Stimulated activated naive B cell treated with anti-CD40 and anti-IgM and Interleukin-4, amounts not matched to agents 10 μg/mL and 1 μg/mL and 100 μg/mL, for 72 hours (primary cell): Measurements from ENCODE around the gene STX8.
A peak's percentile ranks its signal among the peaks of the same experiment; 100 is the strongest.

Source experiments
- ATAC-seq, 2 donors: fragments of 150-1000 bp; cut with Tn5 transposase; replicated peaks; 2 replicates each; pipeline ENCODE4 v1.10.0; 2021; ENCODE audit warnings: moderate library complexity in 1 of 2
- DNase-seq: peaks from one replicate; pipeline ENCODE4 v3.0.0; 2021
- H3K27ac Mint-ChIP-seq: one replicate; pipeline ENCODE4 v1.8.0; 2022; ENCODE audit warnings: mild to moderate bottlenecking, mixed read lengths
- H3K27me3 Mint-ChIP-seq, 2 donors: one replicate each; pipeline ENCODE4 v1.8.0; 2022; ENCODE audit warnings: mixed read lengths in 2 of 2
- H3K36me3 Mint-ChIP-seq, 2 donors: one replicate each; pipeline ENCODE4 v1.8.0; 2022; ENCODE audit warnings: mixed read lengths in 2 of 2, mild to moderate bottlenecking in 1 of 2
- H3K4me1 Mint-ChIP-seq, 2 donors: one replicate each; pipeline ENCODE4 v1.8.0; 2022; ENCODE audit warnings: mixed read lengths in 2 of 2, mild to moderate bottlenecking in 1 of 2
- H3K4me3 Mint-ChIP-seq, 2 donors: one replicate each; pipeline ENCODE4 v1.8.0; 2022; ENCODE audit warnings: mild to moderate bottlenecking in 2 of 2, mixed read lengths in 2 of 2, moderate library complexity in 1 of 2
- H3K9me3 Mint-ChIP-seq, 2 donors: one replicate each; pipeline ENCODE4 v1.8.0; 2022; ENCODE audit warnings: mixed read lengths in 2 of 2, mild to moderate bottlenecking in 1 of 2

STX8 gene

GRCh38 chr17:9432134-9432885, 143.3 kb downstream of the STX8 start:
- peaks cover 11 to 20% of the 10 kb centered on the region in 2 donors for H3K4me1 Mint-ChIP-seq
- peaks cover 16 to 23% of the 10 kb centered on the region in 2 donors for H3K36me3 Mint-ChIP-seq
- no peak overlapping the region for H3K4me3 Mint-ChIP-seq
- ATAC-seq = peak in 1 of 2 donors; percentile 20
- no peak overlapping the region for H3K27ac Mint-ChIP-seq
- DNase-seq = no peak
- no peaks in the 10 kb centered on the region for H3K9me3 Mint-ChIP-seq
- no peaks in the 10 kb centered on the region for H3K27me3 Mint-ChIP-seq

DNA sequence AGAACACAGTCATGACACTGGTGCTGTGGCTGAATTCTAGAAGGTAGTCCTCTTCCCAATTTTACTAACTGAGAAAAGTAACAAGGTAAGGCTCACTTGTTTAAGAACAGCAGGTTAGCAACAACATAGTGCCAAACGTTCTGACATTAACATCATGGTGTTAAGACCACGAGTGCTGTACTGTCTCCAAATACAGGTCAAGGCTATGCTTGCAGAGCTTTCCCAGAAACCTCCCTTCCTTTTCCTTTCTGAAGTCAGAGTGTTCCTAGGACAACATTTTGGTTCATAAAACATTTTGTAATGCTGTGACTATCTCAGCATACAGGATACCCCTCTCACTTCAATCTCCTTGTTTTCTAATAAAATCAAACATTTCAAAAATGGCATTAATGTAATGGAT, 144.0 kb downstream of the STX8 start:
- H3K4me1 Mint-ChIP-seq = peaks cover 11 to 20% of the 10 kb centered on the region in 2 donors
- peaks cover 16 to 20% of the 10 kb centered on the region in 2 donors for H3K36me3 Mint-ChIP-seq
- no peak overlapping the region for H3K4me3 Mint-ChIP-seq
- DNase-seq (no peak), ATAC-seq (no peak)
- no peak overlapping the region for H3K27ac Mint-ChIP-seq
- H3K9me3 Mint-ChIP-seq = no peaks in the 10 kb centered on the region
- H3K27me3 Mint-ChIP-seq = no peaks in the 10 kb centered on the region

- Mint-ChIP-seq H3K36me3 (peaks cover 3 to 17% of the 10 kb centered on the region in 2 donors), H3K27me3 (no peaks in the 10 kb centered on the region), H3K9me3 (no peaks in the 10 kb centered on the region), H3K4me1 (peaks cover 2 to 5% of the 10 kb centered on the region in 2 donors), H3K27ac (no peak overlapping the region), H3K4me3 (no peak overlapping the region)
- ATAC-seq (no peak), DNase-seq (no peak)
Measured at GRCh38 chr17:9427465-9428315, 147.9 kb downstream of the STX8 start.

DNA sequence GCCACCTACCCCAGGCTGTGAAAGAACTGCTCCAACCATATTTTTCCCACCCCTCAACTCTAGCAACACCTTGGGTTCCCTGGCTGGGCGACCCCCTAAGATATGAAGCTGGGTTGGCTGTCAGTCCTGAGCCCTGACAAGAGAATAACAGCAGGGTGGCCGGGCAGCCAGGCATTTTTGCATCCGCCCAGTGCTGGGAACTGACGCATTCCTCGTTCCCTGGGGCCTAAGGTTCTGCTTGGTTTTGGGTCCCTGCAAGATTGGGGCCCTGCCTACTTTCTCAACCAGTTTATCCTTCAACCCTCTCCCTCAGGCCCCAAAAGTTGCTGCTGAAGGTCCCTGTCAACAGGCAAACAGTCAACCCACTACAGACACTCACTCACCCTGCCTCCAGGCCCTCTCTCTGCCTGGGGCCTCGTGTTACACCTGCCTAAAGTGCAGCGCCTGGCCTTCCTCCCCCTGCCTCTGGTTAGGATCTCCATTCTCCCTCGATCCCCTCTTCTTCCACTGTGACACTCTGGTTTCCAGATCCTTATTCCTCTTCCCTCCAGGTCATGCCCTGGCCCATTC, 151.5 kb downstream of the STX8 start:
- Mint-ChIP-seq H3K27ac (no peak overlapping the region), H3K9me3 (peaks cover 0 to 3% of the 10 kb centered on the region in 2 donors), H3K4me3 (no peak overlapping the region), H3K36me3 (peaks cover 18 to 21% of the 10 kb centered on the region in 2 donors), H3K27me3 (no peaks in the 10 kb centered on the region), H3K4me1 (no peaks in the 10 kb centered on the region)
- DNase-seq (no peak), ATAC-seq (no peak)

DNA sequence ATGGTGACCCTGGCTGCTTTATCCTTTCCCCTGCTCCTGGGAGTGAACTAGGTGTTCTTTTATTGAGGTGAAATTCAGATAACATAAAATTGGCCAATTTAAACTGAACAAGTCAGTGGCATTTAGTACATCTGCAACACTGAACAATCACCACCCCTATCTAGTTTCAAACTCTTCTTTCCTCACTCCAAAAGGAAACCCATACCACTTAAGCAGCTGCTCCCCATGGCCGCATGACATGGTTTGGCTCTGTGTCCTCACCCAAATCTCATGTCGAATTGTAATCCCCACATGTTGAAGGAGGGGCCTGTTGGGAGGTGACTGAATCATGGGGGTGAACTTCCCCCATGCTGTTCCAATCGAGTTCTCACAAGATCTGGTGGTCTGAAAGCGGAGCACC, 154.1 kb downstream of the STX8 start:
- H3K36me3 Mint-ChIP-seq = peaks cover 25 to 30% of the 10 kb centered on the region in 2 donors
- H3K4me1 Mint-ChIP-seq = peaks cover 0 to 4% of the 10 kb centered on the region in 2 donors
- no peaks in the 10 kb centered on the region for H3K27me3 Mint-ChIP-seq
- no peak for DNase-seq
- H3K4me3 Mint-ChIP-seq = no peak overlapping the region
- peaks cover 3% of the 10 kb centered on the region in 2 donors for H3K9me3 Mint-ChIP-seq
- H3K27ac Mint-ChIP-seq = no peak overlapping the region
- no peak for ATAC-seq

- Mint-ChIP-seq H3K4me3 (no peak overlapping the region), H3K27ac (no peak overlapping the region), H3K4me1 (peaks cover 9 to 10% of the 10 kb centered on the region in 2 donors), H3K27me3 (no peaks in the 10 kb centered on the region), H3K9me3 (peaks cover 3 to 6% of the 10 kb centered on the region in 2 donors), H3K36me3 (peaks cover 32 to 39% of the 10 kb centered on the region in 2 donors)
- ATAC-seq (no peak), DNase-seq (no peak)
Measured at GRCh38 chr17:9419932-9420453, 155.6 kb downstream of the STX8 start.

DNA sequence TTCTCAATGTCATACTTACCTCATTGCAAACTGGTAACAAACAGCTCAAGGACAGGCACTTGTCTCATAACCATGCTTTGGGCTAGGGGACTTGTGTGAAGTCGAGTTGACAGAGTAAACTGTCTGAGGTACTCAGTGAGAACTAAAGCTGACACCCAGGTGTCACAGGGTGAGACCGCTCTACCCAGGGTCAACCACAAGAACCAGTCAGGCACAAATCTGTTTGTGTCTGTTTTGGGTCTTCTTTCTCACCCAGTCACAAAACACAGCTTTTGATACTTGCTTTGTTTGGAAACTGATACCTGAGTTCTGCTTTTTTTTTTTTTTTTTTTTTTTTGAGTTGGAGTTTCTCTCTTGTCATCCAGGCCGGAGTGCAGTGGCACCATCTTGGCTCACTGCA, 161.1 kb downstream of the STX8 start:
- Mint-ChIP-seq H3K27me3 (no peaks in the 10 kb centered on the region), H3K4me3 (no peak overlapping the region), H3K9me3 (peaks cover 3% of the 10 kb centered on the region in 2 donors), H3K4me1 (peaks cover 18 to 26% of the 10 kb centered on the region in 2 donors), H3K36me3 (peaks cover 16 to 22% of the 10 kb centered on the region in 2 donors), H3K27ac (peak overlapping the region; percentile 31)
- ATAC-seq (peak; percentile 99 to 100), DNase-seq (peak; percentile 35)

DNA sequence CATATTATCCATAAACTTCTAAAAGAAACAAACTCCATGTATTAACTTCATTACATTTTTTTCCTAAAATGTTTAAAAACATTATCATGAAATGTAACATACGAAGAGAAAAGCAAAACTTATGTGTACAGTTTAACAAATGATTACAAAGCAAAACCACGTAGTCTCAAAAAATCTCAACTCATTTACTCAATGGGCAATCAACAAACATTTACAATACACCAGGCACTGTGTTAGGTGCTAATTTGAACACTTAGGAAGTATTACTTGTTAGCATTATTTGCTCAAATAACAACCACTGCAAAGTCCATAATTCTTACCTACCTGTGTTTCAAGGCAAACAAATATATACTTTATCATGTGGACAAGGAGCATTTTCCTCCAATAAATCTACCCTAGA, 164.9 kb downstream of the STX8 start:
- H3K36me3 Mint-ChIP-seq = peaks cover 6 to 10% of the 10 kb centered on the region in 2 donors
- H3K4me1 Mint-ChIP-seq = peaks cover 12 to 23% of the 10 kb centered on the region in 2 donors
- ATAC-seq (no peak), DNase-seq (no peak)
- peaks cover 0 to 3% of the 10 kb centered on the region in 2 donors for H3K9me3 Mint-ChIP-seq
- no peak overlapping the region for H3K27ac Mint-ChIP-seq
- no peak overlapping the region for H3K4me3 Mint-ChIP-seq
- H3K27me3 Mint-ChIP-seq = no peaks in the 10 kb centered on the region

DNA sequence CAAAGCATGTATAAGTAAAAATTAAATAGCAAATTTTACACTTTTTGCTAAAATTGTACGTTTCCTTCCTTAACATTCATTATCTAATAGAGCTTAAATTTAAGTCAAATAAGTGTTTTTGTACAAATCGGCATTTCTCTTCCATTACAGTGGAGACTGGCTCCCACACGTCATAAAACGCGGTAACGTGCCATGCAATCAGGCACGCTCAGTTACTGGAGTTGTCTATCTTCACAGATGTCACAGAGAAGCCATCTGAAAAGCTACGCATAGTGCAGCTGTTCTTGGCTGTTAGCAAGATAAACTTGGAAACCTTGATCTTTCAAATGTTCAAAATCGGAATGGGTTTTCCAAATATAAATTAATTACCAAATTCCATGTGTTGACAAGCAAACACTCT, 165.3 kb downstream of the STX8 start:
- DNase-seq (no peak), ATAC-seq (no peak)
- Mint-ChIP-seq H3K4me3 (no peak overlapping the region), H3K4me1 (peaks cover 12 to 21% of the 10 kb centered on the region in 2 donors), H3K36me3 (peaks cover 4 to 7% of the 10 kb centered on the region in 2 donors), H3K27me3 (no peaks in the 10 kb centered on the region), H3K9me3 (peaks cover 0 to 3% of the 10 kb centered on the region in 2 donors), H3K27ac (no peak overlapping the region)

GRCh38 chr17:9409878-9410277, 165.7 kb downstream of the STX8 start:
- peaks cover 8 to 19% of the 10 kb centered on the region in 2 donors for H3K4me1 Mint-ChIP-seq
- H3K27ac Mint-ChIP-seq = no peak overlapping the region
- peaks cover 3 to 5% of the 10 kb centered on the region in 2 donors for H3K36me3 Mint-ChIP-seq
- no peak overlapping the region for H3K4me3 Mint-ChIP-seq
- ATAC-seq (no peak), DNase-seq (no peak)
- no peaks in the 10 kb centered on the region for H3K9me3 Mint-ChIP-seq
- no peaks in the 10 kb centered on the region for H3K27me3 Mint-ChIP-seq

DNA sequence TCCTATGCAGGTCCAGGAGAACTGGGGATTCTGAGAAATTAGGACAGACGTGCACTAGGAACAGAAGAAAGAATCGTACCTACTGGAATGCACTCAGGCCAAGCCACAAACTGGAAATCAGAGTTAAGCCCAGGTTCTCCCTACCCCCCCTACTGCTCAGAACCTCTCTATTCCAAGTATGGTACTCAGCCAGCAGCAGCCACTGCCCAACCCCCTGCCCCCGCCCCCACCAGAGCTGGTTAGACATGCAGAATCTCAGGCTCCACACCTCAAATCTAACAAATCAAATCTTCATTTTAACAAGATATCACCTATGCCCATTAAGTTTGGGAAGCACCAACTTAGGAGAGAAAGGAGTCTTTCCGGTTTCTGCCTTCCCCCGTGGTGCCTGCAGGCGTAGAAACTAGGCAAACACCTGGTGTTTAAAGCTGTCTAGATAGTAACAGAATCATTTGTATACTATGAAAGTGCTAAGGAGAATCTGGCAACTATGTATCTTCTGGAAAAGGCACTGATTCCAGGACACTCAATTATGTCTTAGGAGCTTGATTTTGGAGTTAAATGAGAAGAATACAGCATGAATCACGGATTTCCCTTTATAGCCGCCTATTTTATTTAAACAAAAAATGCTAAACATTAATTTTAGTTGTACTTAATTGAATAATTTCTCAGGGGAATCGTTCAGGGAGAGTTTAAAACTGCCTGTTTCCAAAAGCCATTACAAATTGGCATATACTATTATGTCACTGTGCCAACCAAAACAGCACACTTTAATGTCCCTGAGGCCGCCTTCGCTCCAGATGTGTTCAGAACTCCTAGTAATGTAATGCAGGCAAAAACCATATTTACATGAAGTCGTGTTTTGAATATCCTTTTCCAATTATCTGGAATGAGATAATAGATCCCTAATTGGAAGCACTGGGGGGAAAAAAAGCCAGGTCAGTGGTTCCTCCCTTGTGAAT, 166.5 kb downstream of the STX8 start:
- DNase-seq (no peak), ATAC-seq (no peak)
- Mint-ChIP-seq H3K27me3 (no peaks in the 10 kb centered on the region), H3K27ac (no peak overlapping the region), H3K4me1 (peaks cover 5 to 21% of the 10 kb centered on the region in 2 donors), H3K36me3 (peaks cover 5 to 8% of the 10 kb centered on the region in 2 donors), H3K4me3 (no peak overlapping the region), H3K9me3 (no peaks in the 10 kb centered on the region)

- DNase-seq = no peak
- no peak overlapping the region for H3K4me3 Mint-ChIP-seq
- no peaks in the 10 kb centered on the region for H3K27me3 Mint-ChIP-seq
- peaks cover 3 to 8% of the 10 kb centered on the region in 2 donors for H3K36me3 Mint-ChIP-seq
- no peak overlapping the region for H3K27ac Mint-ChIP-seq
- peaks cover 2 to 18% of the 10 kb centered on the region in 2 donors for H3K4me1 Mint-ChIP-seq
- ATAC-seq = no peak
- no peaks in the 10 kb centered on the region for H3K9me3 Mint-ChIP-seq
Measured at GRCh38 chr17:9408381-9408780, 167.2 kb downstream of the STX8 start.

GRCh38 chr17:9406046-9406606, 169.5 kb downstream of the STX8 start:
- Mint-ChIP-seq H3K36me3 (peaks cover 3 to 14% of the 10 kb centered on the region in 2 donors), H3K9me3 (no peaks in the 10 kb centered on the region), H3K4me3 (no peak overlapping the region), H3K27ac (no peak overlapping the region), H3K27me3 (no peaks in the 10 kb centered on the region), H3K4me1 (peaks cover 2 to 14% of the 10 kb centered on the region in 2 donors)
- ATAC-seq (no peak), DNase-seq (no peak)
